Cardiac muscle cell (in vitro differentiated cells and primary cell): ENCODE measurements around the gene ACTG2. TPM values are rescaled to one million over a fixed set of nuclear protein-coding genes. Genes with fewer than 3 reads are reported as not detected.

Experiments used
- DNase-seq, 2 donors: peaks; one replicate each; pipeline versions ENCODE4 v3.0.0 to v3.0.0-alpha.2; 2010 to 2017; ENCODE audit warnings: low read depth in 1 of 2, low spot score in 1 of 2
- H3K27ac ChIP-seq: fragments of 200-600 bp; sonication (generic); 2 replicates; pipeline ENCODE4 v1.5.1; 2016
- H3K27me3 ChIP-seq: fragments of 200-600 bp; sonication (generic); 2 replicates; pipeline ENCODE4 v1.6.0; 2016; ENCODE audit warnings: control low read depth
- H3K36me3 ChIP-seq: fragments of 200-600 bp; sonication (generic); 2 replicates; pipeline ENCODE4 v1.5.1; 2016; ENCODE audit warnings: control low read depth
- H3K4me1 ChIP-seq: fragments of 200-600 bp; sonication (generic); 2 replicates; pipeline ENCODE4 v1.8.1; 2017; ENCODE audit warnings: low read depth, mild to moderate bottlenecking, mixed run types
- H3K4me3 ChIP-seq: fragments of 200-600 bp; sonication (generic); 2 replicates; pipeline ENCODE4 v1.5.1; 2016; ENCODE audit warnings: mild to moderate bottlenecking
- H3K9me3 ChIP-seq: fragments of 200-600 bp; sonication (generic); 2 replicates; pipeline ENCODE4 v1.5.1; 2017; ENCODE audit warnings: low read depth, mild to moderate bottlenecking, control low read depth
- polyA plus RNA-seq: library from polyadenylated mRNA; unstranded; fragments of >200 nt; fragmentation: Nextera tagmentation; extraction: Ambion mirVana; gene quantifications from 2 replicates; pipeline ENCODE4 v1.2.1, GENCODE V29; 2016
- total RNA-seq: library from RNA; depleted of rRNA; stranded (reverse); fragments of >200 nt; gene quantifications from 2 replicates; pipeline ENCODE4 v1.2.3, GENCODE V29; 2016
- TF ChIP-seq, protein P1 (sequence below): IDR thresholded peaks from 2 replicates; pipeline ENCODE4 v1.5.1; 2012; ENCODE audit warnings: low read depth, mild to moderate bottlenecking, low read length

ACTG2 gene
- total and polyA plus RNA-seq, 2 experiments from 2014 or later = 0.42 to 6.9 TPM

DNA sequence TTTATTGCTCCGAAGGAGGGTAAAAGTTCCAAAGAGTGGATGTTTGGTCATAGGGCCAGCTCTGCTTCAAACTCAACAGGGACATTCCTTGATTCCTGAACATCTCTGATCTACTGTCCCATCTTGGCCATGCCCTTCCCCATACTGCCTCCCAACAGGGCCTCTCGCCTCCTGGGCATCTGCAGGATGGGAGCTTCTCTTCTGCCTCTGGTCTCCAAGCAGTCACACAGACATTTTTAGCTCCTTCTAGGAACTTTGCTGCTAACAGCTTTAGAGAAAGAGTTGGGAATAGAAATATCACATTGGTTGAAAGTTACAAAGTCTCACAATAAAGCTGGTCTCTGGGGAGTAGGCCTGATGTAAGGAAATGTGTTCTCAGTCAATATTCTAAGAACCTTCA lies 24.5 kb downstream of the ACTG2 start:
- peaks cover under 1% of the 10 kb centered on the region for H3K27me3 ChIP-seq
- H3K27ac ChIP-seq = no peak overlapping the region
- H3K9me3 ChIP-seq = no peaks in the 10 kb centered on the region
- DNase-seq = no peak
- TF ChIP-seq, protein P1, sequence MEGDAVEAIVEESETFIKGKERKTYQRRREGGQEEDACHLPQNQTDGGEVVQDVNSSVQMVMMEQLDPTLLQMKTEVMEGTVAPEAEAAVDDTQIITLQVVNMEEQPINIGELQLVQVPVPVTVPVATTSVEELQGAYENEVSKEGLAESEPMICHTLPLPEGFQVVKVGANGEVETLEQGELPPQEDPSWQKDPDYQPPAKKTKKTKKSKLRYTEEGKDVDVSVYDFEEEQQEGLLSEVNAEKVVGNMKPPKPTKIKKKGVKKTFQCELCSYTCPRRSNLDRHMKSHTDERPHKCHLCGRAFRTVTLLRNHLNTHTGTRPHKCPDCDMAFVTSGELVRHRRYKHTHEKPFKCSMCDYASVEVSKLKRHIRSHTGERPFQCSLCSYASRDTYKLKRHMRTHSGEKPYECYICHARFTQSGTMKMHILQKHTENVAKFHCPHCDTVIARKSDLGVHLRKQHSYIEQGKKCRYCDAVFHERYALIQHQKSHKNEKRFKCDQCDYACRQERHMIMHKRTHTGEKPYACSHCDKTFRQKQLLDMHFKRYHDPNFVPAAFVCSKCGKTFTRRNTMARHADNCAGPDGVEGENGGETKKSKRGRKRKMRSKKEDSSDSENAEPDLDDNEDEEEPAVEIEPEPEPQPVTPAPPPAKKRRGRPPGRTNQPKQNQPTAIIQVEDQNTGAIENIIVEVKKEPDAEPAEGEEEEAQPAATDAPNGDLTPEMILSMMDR = no peak
- no peaks in the 10 kb centered on the region for H3K36me3 ChIP-seq
- H3K4me3 ChIP-seq = no peak overlapping the region
- no peaks in the 10 kb centered on the region for H3K4me1 ChIP-seq

DNA sequence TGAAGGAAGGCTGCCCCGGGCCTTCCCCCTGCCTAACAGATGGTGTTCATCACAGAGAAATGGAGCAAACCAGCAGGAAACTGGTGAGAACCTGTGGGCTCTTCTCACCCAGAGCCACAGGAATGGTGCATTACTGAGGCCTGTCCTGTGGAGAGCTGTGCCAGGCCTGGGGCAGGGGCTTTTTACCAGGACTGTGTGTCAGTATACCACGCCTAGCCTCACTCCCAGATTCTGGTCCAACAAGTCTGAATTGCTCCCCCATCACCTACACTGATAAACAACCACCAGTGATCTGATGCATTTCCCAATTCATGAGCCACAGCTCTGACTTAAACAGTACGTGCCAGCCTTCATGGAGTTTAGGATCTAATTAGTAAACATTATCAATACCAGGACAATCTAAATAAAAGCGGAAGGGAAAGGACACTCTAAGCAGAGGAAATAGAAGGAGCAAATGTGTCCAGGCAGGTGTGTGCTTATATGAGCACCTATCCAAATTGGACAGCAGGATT lies 24.9 kb downstream of the ACTG2 start:
- Histone ChIP-seq H3K27ac (no peak overlapping the region), H3K4me3 (no peak overlapping the region), H3K9me3 (no peaks in the 10 kb centered on the region), H3K36me3 (no peaks in the 10 kb centered on the region), H3K4me1 (no peaks in the 10 kb centered on the region), H3K27me3 (peaks cover 5% of the 10 kb centered on the region)
- TF ChIP-seq, protein P1 = no peak
- no peak for DNase-seq

DNA sequence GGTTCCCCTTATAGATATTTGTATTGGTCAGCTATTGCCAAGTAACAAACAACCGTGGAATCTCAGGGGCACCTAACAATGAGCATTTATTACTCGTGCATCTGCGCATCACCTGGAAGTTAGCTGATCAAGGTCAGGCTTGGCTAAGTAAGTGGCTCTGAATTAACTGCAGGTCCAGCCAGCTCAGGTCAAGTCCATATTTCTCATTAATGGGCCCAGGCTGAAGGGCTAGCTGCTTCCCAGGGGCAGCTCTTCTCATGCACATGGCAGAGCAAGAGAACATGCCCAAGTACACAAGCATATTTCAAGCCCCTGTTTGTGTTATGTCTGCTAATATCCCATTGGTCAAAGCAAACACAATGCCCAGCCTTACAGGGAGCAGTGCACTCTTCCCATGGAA lies 26.0 kb downstream of the ACTG2 start:
- no peak overlapping the region for H3K4me3 ChIP-seq
- H3K4me1 ChIP-seq = no peaks in the 10 kb centered on the region
- H3K36me3 ChIP-seq = no peaks in the 10 kb centered on the region
- TF ChIP-seq, protein P1 = no peak
- no peak overlapping the region for H3K27ac ChIP-seq
- no peaks in the 10 kb centered on the region for H3K9me3 ChIP-seq
- DNase-seq = no peak
- H3K27me3 ChIP-seq = peaks cover 11% of the 10 kb centered on the region

DNA sequence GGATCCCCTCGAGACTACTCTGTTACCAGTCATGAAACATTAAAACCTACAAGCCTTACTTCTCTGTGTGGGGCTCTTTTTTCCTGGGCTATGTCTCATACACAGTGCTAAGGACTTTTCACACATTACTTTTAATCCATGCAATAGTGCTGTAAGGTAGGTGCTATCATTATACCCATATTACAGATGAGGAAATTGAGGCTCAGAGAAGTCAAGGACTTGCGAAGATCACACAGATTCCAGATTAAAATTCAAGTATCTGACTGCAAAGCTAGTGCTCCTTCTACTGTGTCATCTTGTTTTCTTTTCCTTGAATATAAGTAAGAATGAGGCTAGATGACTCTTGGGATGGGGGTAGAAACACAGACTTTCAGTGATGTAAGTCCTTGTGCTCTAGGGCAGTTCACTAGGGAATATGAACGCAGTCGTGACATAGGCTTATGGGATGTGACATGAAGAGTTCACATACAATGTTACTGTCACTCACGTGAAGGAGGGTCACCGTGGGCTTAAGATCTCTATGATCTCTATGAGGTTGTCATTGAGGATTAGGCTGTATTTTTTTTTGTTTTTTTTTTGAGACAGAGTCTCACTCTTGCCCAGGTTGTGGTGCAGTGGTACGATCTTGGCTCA lies 26.9 kb downstream of the ACTG2 start:
- Histone ChIP-seq H3K27me3 (peaks cover 11% of the 10 kb centered on the region), H3K27ac (no peak overlapping the region), H3K9me3 (no peaks in the 10 kb centered on the region), H3K36me3 (no peaks in the 10 kb centered on the region), H3K4me1 (no peaks in the 10 kb centered on the region), H3K4me3 (no peak overlapping the region)
- DNase-seq = no peak
- TF ChIP-seq, protein P1 = no peak

DNA sequence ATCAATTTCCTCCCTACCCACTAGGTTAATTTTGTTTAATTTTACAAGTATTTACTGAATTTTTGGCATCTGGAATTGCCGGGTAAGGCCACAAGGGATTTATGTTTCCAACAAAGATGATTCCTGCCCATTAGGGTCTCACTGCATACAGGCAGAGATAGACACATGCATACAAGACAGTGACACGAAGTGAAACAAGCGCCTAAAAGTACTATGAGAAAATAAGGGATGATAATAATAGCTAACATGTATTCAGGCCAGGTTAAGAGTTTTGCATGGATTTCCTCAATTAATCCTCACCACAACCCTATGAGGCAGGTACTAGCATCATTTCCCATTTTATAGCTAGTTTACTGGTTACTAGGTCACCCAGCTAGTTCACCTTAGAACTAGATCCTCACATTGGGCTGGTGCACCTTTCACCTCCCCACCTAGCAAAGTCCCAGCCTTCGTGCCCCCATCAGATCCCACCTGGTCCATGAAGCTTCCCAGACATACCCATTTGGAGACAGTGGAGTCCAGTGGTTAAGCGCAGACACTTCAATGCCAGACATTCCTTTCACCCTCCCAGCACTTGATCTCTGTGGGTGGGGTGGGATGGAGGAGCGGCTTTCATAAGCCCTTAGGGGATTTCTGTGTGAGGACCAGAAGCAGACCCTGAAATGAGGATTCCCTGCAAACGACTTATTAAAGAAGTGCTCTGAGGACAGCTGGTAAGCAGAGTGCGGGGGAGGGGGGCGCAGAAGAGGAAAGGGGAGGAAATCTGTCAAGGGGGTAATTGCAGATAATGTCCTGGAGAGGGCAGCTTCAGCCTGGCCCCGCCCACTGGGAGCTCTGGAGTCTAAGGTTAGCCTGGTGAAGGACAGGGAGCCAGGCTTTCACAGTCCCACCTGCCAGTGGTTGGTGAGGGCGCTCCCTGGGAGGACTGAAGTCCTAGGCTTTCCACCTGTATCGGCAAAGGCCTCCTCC lies 28.1 kb downstream of the ACTG2 start:
- Histone ChIP-seq H3K27me3 (peaks cover 11% of the 10 kb centered on the region), H3K4me3 (no peak overlapping the region), H3K36me3 (no peaks in the 10 kb centered on the region), H3K27ac (no peak overlapping the region), H3K9me3 (no peaks in the 10 kb centered on the region), H3K4me1 (no peaks in the 10 kb centered on the region)
- TF ChIP-seq, protein P1 = peak; percentile 16
- peak; percentile 26 to 57 for DNase-seq
